ENCODE measurements around the gene CNTD1.
"Not testable (repeated sequence)": the region's sequence is repeated elsewhere in the genome, so short reads cannot be mapped to it uniquely, and the experiment has no call there.

Gene CNTD1

DNA sequence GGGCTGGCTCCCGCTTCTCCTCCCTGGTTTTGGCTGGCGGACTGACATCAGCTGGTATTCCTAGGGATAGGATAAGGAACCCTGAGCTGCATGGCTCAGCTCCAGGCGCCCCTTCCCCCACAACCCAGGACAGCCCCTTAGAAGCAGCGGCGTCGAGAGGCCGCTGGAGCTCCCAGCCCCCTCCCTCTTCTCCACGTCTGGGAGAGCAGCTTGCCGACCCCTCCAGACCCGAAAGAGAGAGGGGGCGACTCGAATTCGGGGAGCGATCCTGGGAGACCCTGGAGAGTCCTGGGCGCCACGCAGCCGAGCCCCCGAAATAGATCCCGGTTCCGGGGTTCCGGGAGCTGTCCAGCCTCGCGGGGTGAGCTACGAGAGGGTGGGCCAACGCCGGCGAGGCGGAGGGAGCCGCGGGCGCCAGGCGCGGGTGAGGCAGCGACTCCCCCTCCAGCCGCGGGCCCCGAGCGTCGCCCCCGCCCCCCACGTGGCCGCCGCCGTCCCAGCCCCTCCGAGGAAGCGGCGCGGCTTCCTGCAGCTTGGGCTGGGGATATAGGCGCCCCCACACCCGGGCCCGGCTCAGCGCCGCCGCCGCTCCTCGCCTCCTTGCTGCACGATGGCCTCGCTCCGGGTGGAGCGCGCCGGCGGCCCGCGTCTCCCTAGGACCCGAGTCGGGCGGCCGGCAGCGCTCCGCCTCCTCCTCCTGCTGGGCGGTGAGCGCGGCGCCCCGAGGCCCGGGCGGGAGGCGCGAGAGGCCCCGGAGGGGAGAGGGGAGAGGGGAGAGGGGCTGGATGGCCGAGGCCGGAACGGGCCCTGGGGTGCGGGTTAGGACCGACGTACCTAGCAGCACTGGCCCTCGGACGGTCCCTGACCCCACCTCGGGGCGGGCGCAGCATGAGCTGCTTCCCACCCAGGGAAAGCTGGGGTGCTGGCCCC, 37.7 kb upstream of the CNTD1 start, which contains the start of gene RAMP2:
Gene RAMP2 (plus strand): TSS at position 576 of the 930 bp plus-strand sequence. CDS start 35 bp downstream, at position 611.
- no peak for DNase-seq (ENCODE audit: low read depth)
- peak within 1 kb of the TSS; percentile 39 for H3K4me3 ChIP-seq (ENCODE audit: low read depth, low read length)
- TF ChIP-seq, protein P1, sequence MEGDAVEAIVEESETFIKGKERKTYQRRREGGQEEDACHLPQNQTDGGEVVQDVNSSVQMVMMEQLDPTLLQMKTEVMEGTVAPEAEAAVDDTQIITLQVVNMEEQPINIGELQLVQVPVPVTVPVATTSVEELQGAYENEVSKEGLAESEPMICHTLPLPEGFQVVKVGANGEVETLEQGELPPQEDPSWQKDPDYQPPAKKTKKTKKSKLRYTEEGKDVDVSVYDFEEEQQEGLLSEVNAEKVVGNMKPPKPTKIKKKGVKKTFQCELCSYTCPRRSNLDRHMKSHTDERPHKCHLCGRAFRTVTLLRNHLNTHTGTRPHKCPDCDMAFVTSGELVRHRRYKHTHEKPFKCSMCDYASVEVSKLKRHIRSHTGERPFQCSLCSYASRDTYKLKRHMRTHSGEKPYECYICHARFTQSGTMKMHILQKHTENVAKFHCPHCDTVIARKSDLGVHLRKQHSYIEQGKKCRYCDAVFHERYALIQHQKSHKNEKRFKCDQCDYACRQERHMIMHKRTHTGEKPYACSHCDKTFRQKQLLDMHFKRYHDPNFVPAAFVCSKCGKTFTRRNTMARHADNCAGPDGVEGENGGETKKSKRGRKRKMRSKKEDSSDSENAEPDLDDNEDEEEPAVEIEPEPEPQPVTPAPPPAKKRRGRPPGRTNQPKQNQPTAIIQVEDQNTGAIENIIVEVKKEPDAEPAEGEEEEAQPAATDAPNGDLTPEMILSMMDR (IDR thresholded peaks at IDR 0.05; ENCODE audit: low read depth, low read length, missing control alignments), result no peak

DNA sequence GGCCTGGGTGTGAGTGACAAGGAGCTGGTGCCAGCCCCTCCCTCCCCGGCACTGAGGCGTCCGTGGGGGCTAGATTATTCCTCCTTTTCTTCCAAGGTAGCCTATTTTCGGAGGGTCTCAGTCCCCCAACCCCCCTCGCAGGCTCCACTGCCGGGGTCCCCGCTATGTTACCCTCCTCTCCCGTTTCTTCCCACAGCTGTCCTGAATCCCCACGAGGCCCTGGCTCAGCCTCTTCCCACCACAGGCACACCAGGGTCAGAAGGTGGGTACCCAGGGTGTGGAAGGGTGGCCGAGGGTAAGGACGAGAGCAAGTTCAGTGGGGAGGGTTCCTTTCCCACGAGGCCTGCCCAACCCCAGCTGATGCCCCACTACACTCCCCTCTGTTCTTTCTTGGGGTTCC, 37.0 kb upstream of the CNTD1 start:
- TF ChIP-seq, protein P1 (IDR thresholded peaks at IDR 0.05; ENCODE audit: low read depth, low read length, missing control alignments), result no peak
- H3K4me3 ChIP-seq (ENCODE audit: low read depth, low read length), result no peak overlapping the region; the same call in 1 of the 2 replicates
- no peak for DNase-seq (ENCODE audit: low read depth)

DNA sequence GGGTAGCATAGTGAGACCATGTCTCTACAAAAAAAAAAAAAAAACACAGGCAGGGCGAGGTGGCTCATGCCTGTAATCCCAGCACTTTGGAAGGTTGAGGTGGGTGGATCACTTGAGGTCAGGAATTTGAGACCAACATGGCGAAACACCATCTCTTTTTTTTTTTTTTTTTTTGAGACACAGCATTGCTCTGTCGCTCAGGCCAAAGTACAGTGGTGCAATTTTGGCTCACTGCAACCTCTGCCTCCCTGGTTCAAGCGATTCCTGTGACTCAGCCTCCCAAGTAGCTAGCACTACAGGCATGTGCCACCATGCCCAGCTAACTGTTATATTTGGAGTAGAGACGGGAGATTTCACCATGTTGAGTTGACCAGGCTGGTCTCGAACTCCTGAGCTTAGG, 32.5 kb upstream of the CNTD1 start:
- TF ChIP-seq, protein P1 (IDR thresholded peaks at IDR 0.05; ENCODE audit: low read depth, low read length, missing control alignments), result no peak
- no peak for DNase-seq (ENCODE audit: low read depth)
- H3K4me3 ChIP-seq (ENCODE audit: low read depth, low read length), result no peak overlapping the region

DNA sequence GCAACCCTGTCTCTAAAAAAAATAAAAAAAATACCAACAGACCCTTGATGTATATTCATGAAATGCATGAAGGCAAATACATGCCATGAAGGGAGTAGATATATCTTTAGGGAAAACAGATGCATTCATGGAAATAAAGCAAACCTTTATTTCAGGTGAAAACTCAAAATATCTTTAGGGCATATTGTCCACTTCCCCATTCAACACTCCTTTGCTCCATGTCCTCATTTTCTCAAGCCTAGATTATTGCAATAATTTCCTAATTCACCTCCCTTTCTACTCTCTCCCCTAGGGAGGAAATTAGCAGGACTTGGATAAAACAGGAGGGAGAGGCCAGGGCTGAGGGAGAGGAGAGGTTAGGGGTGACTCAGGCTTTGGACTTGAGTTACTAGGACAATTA, 31.1 kb upstream of the CNTD1 start:
- no peak for DNase-seq (ENCODE audit: low read depth)
- H3K4me3 ChIP-seq (ENCODE audit: low read depth, low read length), result no peak overlapping the region
- TF ChIP-seq, protein P1 (IDR thresholded peaks at IDR 0.05; ENCODE audit: low read depth, low read length, missing control alignments), result no peak

DNA sequence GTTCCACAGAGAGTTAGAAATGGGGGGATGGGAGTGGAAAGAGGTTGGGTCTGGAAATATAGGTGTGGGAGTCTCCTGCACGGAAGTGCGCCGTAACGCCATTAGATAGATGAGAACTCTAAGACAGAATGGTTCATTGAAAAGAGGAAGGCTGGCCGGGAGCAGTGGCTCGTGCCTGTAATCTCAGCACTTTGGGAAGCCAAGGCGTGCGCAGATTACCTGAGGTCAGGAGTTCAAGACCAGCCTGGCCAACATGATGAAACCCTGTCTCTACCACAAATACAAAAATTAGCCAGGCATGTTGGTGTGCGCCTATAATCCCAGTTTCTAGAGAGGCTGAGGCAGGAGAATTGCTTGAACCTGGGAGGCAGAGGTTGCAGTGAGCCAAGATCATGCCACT, 30.7 kb upstream of the CNTD1 start:
- not testable (repeated sequence) for H3K4me3 ChIP-seq (ENCODE audit: low read depth, low read length); DNase-seq (ENCODE audit: low read depth)

DNA sequence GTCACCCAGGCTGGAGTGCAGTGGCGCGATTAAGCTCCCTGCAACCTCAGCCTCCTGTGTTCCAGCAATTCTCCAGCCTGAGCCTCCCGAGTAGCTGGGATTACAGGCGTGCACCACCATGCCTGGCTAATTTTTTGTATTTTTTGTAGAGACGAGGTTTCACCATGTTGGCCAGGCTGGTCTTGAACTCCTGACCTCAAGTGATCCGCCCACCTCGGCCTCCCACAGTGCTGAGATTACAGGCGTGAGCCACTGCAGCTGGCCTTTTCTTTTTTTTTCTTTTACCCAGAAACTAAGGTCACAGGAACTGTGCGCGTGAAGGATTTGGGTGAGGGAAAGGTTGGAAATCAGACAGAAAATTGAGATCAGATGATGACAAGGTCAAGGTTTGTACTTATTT, 28.7 kb upstream of the CNTD1 start:
- not testable (repeated sequence) for H3K4me3 ChIP-seq (ENCODE audit: low read depth, low read length); DNase-seq (ENCODE audit: low read depth)

DNA sequence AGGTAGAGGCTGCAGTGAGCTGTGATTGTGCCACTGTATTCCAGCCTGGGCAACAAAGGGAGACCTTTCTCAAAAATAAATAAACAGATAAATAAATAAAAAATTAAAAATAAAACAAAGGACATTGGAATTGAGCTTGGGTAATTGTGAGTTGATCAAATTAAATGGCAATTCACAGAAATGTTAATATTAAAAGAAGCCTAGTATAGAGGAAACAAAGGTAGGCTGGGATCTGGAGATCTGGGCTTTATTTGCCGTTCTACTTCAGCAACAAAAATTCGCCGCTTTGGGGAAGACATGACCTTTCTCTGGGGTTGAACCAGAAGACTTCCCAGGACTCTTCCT, 25.7 kb upstream of the CNTD1 start:
- peak overlapping the region; percentile 93 for H3K4me3 ChIP-seq (ENCODE audit: low read depth, low read length)
- no peak for DNase-seq (ENCODE audit: low read depth)
- TF ChIP-seq, protein P1 (IDR thresholded peaks at IDR 0.05; ENCODE audit: low read depth, low read length, missing control alignments), result peak; percentile 3
